WERI-Rb-1 (cell line): Measurements from ENCODE around the gene SCN7A.

ENCODE experiments used
- DNase-seq: peaks from one replicate; pipeline ENCODE4 v3.0.0-alpha.2; 2020
- H3K27ac ChIP-seq: fragments of 250-450 bp; sonication (Bioruptor Pico); 2 replicates; pipeline ENCODE4 v1.5.1; 2020; ENCODE audit warnings: mild to moderate bottlenecking, moderate library complexity
- H3K27me3 ChIP-seq: fragments of 250-450 bp; sonication (Bioruptor Pico); 2 replicates; pipeline ENCODE4 v1.5.1; 2021; ENCODE audit warnings: mild to moderate bottlenecking, low read depth, moderate library complexity; ENCODE audit not compliant: insufficient read depth, severe bottlenecking
- H3K36me3 ChIP-seq: fragments of 250-450 bp; sonication (Bioruptor Pico); 2 replicates; pipeline ENCODE4 v1.5.1; 2020; ENCODE audit warnings: mild to moderate bottlenecking, moderate library complexity
- H3K4me3 ChIP-seq: 2 replicates; pipeline ENCODE4 v1.5.1; 2011; ENCODE audit warnings: low read depth, mild to moderate bottlenecking, control low read depth, low read length
- H3K9me3 ChIP-seq: fragments of 250-450 bp; sonication (Bioruptor Pico); 2 replicates; pipeline ENCODE4 v1.5.1; 2021; ENCODE audit warnings: mild to moderate bottlenecking, moderate library complexity; ENCODE audit not compliant: severe bottlenecking
- TF ChIP-seq, protein P1 (sequence below): IDR thresholded peaks from 2 replicates; pipeline ENCODE4 v1.5.1; 2011; ENCODE audit warnings: low read depth, mild to moderate bottlenecking, control low read depth, inconsistent platforms, low read length

SCN7A gene

DNA sequence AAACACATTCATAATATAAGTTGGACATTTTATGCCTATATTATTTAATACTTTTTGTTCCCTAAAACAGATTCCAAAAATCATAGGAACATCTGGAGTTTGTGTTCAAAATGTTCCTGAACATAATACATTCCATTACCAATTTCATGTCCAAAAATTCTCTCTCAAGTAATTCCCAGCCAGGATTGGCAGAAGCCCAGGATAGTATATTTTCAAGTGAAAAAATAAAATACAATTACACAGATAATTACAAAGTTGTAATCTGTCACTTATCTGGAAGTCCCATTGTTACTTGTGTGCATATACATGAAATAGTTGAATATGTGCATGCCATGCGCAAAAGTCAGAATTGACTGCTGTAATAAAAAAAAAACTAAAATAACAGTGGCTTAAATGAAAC is 5.2 kb upstream of the SCN7A start:
- Histone ChIP-seq H3K9me3 (no peaks in the 10 kb centered on the region), H3K4me3 (no peak overlapping the region), H3K36me3 (no peaks in the 10 kb centered on the region), H3K27me3 (no peaks in the 10 kb centered on the region), H3K27ac (no peak overlapping the region)
- TF ChIP-seq, protein P1, sequence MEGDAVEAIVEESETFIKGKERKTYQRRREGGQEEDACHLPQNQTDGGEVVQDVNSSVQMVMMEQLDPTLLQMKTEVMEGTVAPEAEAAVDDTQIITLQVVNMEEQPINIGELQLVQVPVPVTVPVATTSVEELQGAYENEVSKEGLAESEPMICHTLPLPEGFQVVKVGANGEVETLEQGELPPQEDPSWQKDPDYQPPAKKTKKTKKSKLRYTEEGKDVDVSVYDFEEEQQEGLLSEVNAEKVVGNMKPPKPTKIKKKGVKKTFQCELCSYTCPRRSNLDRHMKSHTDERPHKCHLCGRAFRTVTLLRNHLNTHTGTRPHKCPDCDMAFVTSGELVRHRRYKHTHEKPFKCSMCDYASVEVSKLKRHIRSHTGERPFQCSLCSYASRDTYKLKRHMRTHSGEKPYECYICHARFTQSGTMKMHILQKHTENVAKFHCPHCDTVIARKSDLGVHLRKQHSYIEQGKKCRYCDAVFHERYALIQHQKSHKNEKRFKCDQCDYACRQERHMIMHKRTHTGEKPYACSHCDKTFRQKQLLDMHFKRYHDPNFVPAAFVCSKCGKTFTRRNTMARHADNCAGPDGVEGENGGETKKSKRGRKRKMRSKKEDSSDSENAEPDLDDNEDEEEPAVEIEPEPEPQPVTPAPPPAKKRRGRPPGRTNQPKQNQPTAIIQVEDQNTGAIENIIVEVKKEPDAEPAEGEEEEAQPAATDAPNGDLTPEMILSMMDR, result no peak
- DNase-seq, result no peak

DNA sequence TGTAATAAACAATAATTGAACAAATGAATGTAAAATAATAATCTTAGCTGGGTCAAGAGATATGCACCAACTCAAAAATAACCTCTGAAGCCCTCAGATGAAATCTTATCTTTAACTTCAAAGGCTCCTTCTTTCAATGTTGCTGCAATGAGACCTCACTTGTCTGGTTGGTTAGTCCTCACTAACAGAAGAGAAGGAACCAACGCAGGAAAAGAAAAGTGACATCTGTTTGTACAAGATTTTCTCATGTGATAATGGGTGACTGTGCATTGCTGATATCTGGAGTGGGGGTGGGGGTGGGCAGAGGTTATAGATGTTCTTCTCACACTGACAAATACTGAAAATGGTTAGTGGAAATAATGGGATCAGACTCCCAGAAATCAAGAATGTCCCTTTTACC is 2.6 kb downstream of the SCN7A start:
- Histone ChIP-seq H3K27ac (no peak overlapping the region), H3K27me3 (no peaks in the 10 kb centered on the region), H3K4me3 (no peak overlapping the region), H3K9me3 (no peaks in the 10 kb centered on the region), H3K36me3 (no peaks in the 10 kb centered on the region)
- DNase-seq, result no peak
- TF ChIP-seq, protein P1, result no peak

DNA sequence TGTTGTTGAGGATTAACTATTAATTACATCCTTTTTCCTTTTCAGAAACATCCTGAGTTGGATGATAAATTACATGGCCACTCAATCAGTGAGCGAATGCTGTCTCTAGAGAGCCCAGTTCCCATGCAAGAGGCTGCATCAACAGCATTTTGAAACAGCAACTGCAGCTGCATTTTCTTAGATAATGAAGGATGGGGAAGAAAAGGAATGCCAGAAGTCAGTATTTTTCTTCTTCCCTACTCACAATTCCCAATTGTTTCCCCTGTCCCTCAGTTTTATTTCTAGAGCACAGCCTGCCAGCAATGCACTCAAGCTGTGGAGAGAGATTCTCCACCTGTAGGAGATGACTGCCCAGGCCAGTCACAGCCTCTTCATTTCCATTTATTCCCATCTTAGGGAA is 6.9 kb downstream of the SCN7A start:
- Histone ChIP-seq H3K27ac (no peak overlapping the region), H3K4me3 (no peak overlapping the region)
- TF ChIP-seq, protein P1, result no peak

DNA sequence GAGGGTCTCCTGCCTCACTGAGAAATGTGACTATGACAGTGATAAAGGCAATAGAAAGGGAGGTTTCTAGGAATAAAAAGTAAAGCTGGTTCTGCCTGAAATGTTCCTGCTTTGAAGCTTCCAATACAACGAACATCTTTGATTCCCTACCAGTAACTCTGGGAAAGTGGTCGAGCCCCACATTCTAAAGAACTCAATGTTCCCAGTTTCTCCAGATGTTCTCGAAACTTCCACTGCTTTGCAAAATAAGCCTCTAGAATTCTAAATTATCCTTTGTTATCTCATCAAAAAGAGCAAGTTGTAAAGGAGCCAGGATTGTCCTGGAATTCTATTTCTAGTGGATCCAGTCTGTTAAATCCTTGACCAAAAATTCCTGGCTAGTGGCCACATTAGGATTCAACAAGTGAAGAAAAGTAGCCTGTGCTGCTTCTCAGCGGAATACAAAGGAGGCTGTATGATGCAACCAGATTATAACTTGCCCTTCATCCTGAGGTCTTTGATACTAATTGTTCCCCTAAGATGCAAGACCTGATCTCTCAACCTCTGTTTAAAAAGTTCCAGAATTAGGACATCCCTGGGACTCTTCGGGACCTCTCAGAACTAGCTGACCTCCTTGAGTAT is 8.4 kb downstream of the SCN7A start:
- TF ChIP-seq, protein P1, result no peak
- no peaks in the 10 kb centered on the region for H3K36me3 ChIP-seq
- no peaks in the 10 kb centered on the region for H3K27me3 ChIP-seq

More for the DNA sequence above, 6.9 kb downstream of the SCN7A start:
- H3K36me3 ChIP-seq, result no peaks in the 10 kb centered on the region
- no peak for DNase-seq
- no peaks in the 10 kb centered on the region for H3K9me3 ChIP-seq
- no peaks in the 10 kb centered on the region for H3K27me3 ChIP-seq

DNA sequence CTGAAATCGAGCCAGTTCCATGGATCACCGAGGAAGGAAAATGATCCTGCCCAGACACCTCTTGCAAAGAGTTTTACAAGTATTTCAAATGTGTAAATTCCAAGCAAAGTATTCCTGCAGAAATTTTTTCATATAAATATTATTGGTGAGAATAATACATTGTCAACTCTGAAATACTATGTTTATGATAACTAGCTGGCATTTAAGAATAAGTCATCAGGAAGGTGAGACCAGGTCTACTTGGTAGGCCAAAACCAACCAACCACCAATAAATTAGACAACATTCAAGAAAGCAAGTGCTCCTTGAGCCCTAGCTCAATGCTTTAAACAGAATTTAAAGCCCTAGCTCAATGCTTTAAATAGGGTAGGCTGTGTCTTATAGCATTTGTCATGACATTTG is 21.7 kb downstream of the SCN7A start:
- Histone ChIP-seq H3K27ac (no peak overlapping the region), H3K27me3 (no peaks in the 10 kb centered on the region), H3K4me3 (no peak overlapping the region), H3K36me3 (no peaks in the 10 kb centered on the region), H3K9me3 (no peaks in the 10 kb centered on the region)
- TF ChIP-seq, protein P1, result no peak
- DNase-seq, result no peak

More for the DNA sequence above, 8.4 kb downstream of the SCN7A start:
- no peak overlapping the region for H3K4me3 ChIP-seq
- no peak for DNase-seq
- no peak overlapping the region for H3K27ac ChIP-seq
- no peaks in the 10 kb centered on the region for H3K9me3 ChIP-seq
